K562 (cell line): ENCODE data around the gene CCNL2. TPM values are rescaled to one million over a fixed set of nuclear protein-coding genes. Genes with fewer than 3 reads are reported as not detected.

ENCODE experiments used
- ATF7 ChIP-seq: fragments of 450-650 bp; IDR thresholded peaks from 2 replicates; pipeline ENCODE4 v1.7.1; 2014; ENCODE audit warnings: mild to moderate bottlenecking, moderate library complexity
- BHLHE40 ChIP-seq: IDR thresholded peaks from 2 replicates; pipeline ENCODE4 v1.6.1; 2011; ENCODE audit warnings: low read length, improper control_type of control experiment
- CREM ChIP-seq: IDR thresholded peaks from 2 replicates; pipeline ENCODE4 v1.6.1; 2014; ENCODE audit warnings: antibody characterized with exemption, low read depth
- CTBP1 ChIP-seq: fragments of 450-650 bp; IDR thresholded peaks from 2 replicates; pipeline ENCODE4 v1.6.1; 2016; ENCODE audit warnings: borderline replicate concordance
- EP400 ChIP-seq: fragments of 450-650 bp; IDR thresholded peaks from 2 replicates; pipeline ENCODE4 v1.6.1; 2017; ENCODE audit warnings: antibody characterized with exemption, mild to moderate bottlenecking, moderate library complexity
- GATAD2B ChIP-seq: fragments of 450-650 bp; IDR thresholded peaks from 2 replicates; pipeline ENCODE4 v1.6.1; 2017; ENCODE audit warnings: mild to moderate bottlenecking, borderline replicate concordance
- HIVEP1 ChIP-seq: fragments of 250-450 bp; sonication (Bioruptor Pico); IDR thresholded peaks from 2 replicates; pipeline ENCODE4 v1.4.0; 2020; ENCODE audit warnings: mild to moderate bottlenecking
- HMGXB4 ChIP-seq: sonication (generic); formaldehyde crosslinking; IDR thresholded peaks from 2 replicates; pipeline ENCODE4 v1.8.1; 2023; ENCODE audit warnings: mild to moderate bottlenecking, missing genetic modification reagents
- KLF1 ChIP-seq: fragments of 450-650 bp; IDR thresholded peaks from 2 replicates; pipeline ENCODE4 v1.6.1; 2016; ENCODE audit warnings: missing genetic modification characterization, missing compliant biosample characterization
- NR2C2 ChIP-seq, 2 experiments: fragments of 200-800 bp in 1 of 2; sonication (Bioruptor generic) in 1 of 2; sonication (generic) in 1 of 2; formaldehyde crosslinking in 1 of 2; IDR thresholded peaks; 2 replicates each; pipeline versions ENCODE4 v1.6.1 to v1.8.0; 2016 to 2022; ENCODE audit warnings: mild to moderate bottlenecking in 1 of 2, missing compliant biosample characterization in 1 of 2, missing genetic modification characterization in 1 of 2, missing genetic modification reagents in 1 of 2
- PCBP2 ChIP-seq: fragments of 200-400 bp; formaldehyde crosslinking; IDR thresholded peaks from 2 replicates; pipeline ENCODE4 v1.6.1; 2018; ENCODE audit warnings: low read length, low read depth, mild to moderate bottlenecking, moderate library complexity; ENCODE audit not compliant: poor library complexity, severe bottlenecking
- RBM22 ChIP-seq: fragments of 200-400 bp; formaldehyde crosslinking; IDR thresholded peaks from 2 replicates; pipeline ENCODE4 v1.6.1; 2018; ENCODE audit warnings: low read length, low read depth; ENCODE audit not compliant: poor library complexity, severe bottlenecking
- SIN3B ChIP-seq: fragments of 450-650 bp; IDR thresholded peaks from 2 replicates; pipeline ENCODE4 v1.6.1; 2017; ENCODE audit warnings: low read depth, mild to moderate bottlenecking, moderate library complexity
- TAL1 ChIP-seq: fragments of 450-650 bp; IDR thresholded peaks from 2 replicates; pipeline ENCODE4 v1.6.1; 2016; ENCODE audit warnings: mild to moderate bottlenecking
- TFAM ChIP-seq: fragments of 250-450 bp; sonication (Bioruptor Pico); conservative IDR thresholded peaks from 2 replicates; pipeline ENCODE4 v1.5.0; 2021; ENCODE audit warnings: mild to moderate bottlenecking, moderate library complexity
- YBX1 ChIP-seq: fragments of 450-650 bp; IDR thresholded peaks from 2 replicates; pipeline ENCODE4 v1.7.1; 2016; ENCODE audit warnings: mild to moderate bottlenecking
- ZBED1 ChIP-seq: IDR thresholded peaks from 2 replicates; pipeline ENCODE4 v1.6.1; 2014
- ZNF12 ChIP-seq: sonication (generic); formaldehyde crosslinking; IDR thresholded peaks from 2 replicates; pipeline ENCODE4 v1.4.0; 2020; ENCODE audit warnings: mild to moderate bottlenecking, missing genetic modification reagents
- ZNF124 ChIP-seq: sonication (generic); formaldehyde crosslinking; IDR thresholded peaks from 2 replicates; pipeline ENCODE4 v1.8.1; 2022; ENCODE audit warnings: missing genetic modification reagents
- ZNF263 ChIP-seq: sonication (generic); formaldehyde crosslinking; IDR thresholded peaks from 2 replicates; pipeline ENCODE4 v1.8.0; 2022; ENCODE audit warnings: mild to moderate bottlenecking, missing genetic modification reagents, borderline replicate concordance
- polyA plus RNA-seq, 8 experiments: library from polyadenylated mRNA; depleted of rRNA in 4 of 8; stranded (reverse) in 5 of 8; unstranded in 3 of 8; fragments of >200 nt; fragmentation: Nextera tagmentation in 2 of 8; fragmentation: Illumina TruSeq in 1 of 8; extraction: Ambion mirVana in 2 of 8; extraction: Trizol in 1 of 8; gene quantifications; 2 replicates each; pipeline versions ENCODE4 v1.2.1 to v1.2.3, GENCODE V29; 2011 to 2014; ENCODE audit warnings: inconsistent platforms in 1 of 8, missing spikeins in 1 of 8
- total RNA-seq, 7 experiments: library from RNA; depleted of rRNA in 6 of 7; stranded (reverse); fragments of >200 nt in 6 of 7; fragmentation: Illumina TruSeq in 2 of 7; extraction: Trizol in 2 of 7; gene quantifications; 2 replicates each; pipeline versions ENCODE4 v1.2.1 to v1.2.3, GENCODE V29; 2011 to 2021; ENCODE audit warnings: low replicate concordance in 1 of 7
- TF ChIP-seq, protein P1 (sequence below): fragments of 450-650 bp; IDR thresholded peaks from 2 replicates; pipeline ENCODE4 v1.6.1; 2017; ENCODE audit warnings: antibody characterized with exemption, mild to moderate bottlenecking
- TF ChIP-seq, protein P2 (sequence below): fragments of 250-450 bp; sonication (Bioruptor Pico); IDR thresholded peaks from 2 replicates; pipeline ENCODE4 v1.5.0; 2020; ENCODE audit warnings: mild to moderate bottlenecking

The CCNL2 gene
- total and polyA plus RNA-seq, 9 of the 15 experiments (the other 6 are each of a cell fraction or from before 2014, with no cell fraction given): 2.8 to 287 (median 94.5) TPM

DNA sequence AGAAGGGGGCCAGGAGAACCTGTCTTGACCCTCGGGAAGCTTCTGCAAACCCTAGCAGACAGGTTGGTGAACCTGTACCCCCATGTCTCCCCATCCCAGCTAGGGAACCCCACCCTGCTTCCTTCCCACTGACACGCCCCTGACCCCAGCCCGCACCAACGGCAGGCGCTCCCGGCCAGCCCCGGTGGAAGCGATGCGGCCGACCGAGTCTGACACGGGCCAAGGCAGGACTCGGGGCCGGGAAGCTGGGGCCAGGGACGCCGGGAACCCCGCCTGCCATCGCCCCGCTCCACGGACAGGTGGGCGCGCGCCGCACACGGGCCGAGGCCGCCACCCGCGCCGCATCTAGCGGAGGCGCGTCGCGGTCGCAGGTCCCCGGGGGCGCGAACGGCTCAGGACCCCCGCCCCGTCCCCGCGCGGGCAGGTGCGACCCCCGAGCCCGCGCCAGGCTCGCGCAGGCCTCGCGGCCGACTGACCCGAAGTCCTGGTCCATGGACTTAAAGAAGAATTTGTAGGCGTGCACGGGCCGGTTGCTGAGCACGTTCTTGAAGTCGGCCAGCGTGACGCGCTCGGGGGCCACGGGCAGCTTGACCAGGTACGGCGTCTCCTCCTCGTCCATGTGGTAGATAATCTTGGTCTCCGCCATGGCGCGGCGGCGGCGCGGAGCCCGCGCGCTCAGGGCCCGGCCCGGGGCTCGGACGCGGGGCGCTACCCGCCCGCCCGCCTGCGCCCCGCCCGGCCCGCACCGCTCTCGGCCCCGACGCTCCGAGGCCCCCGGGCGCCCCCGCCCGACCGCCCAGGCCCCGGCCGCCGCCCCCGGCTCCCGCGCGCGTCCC is 50.5 kb downstream of the CCNL2 start (continued):
- TF ChIP-seq, protein P1, sequence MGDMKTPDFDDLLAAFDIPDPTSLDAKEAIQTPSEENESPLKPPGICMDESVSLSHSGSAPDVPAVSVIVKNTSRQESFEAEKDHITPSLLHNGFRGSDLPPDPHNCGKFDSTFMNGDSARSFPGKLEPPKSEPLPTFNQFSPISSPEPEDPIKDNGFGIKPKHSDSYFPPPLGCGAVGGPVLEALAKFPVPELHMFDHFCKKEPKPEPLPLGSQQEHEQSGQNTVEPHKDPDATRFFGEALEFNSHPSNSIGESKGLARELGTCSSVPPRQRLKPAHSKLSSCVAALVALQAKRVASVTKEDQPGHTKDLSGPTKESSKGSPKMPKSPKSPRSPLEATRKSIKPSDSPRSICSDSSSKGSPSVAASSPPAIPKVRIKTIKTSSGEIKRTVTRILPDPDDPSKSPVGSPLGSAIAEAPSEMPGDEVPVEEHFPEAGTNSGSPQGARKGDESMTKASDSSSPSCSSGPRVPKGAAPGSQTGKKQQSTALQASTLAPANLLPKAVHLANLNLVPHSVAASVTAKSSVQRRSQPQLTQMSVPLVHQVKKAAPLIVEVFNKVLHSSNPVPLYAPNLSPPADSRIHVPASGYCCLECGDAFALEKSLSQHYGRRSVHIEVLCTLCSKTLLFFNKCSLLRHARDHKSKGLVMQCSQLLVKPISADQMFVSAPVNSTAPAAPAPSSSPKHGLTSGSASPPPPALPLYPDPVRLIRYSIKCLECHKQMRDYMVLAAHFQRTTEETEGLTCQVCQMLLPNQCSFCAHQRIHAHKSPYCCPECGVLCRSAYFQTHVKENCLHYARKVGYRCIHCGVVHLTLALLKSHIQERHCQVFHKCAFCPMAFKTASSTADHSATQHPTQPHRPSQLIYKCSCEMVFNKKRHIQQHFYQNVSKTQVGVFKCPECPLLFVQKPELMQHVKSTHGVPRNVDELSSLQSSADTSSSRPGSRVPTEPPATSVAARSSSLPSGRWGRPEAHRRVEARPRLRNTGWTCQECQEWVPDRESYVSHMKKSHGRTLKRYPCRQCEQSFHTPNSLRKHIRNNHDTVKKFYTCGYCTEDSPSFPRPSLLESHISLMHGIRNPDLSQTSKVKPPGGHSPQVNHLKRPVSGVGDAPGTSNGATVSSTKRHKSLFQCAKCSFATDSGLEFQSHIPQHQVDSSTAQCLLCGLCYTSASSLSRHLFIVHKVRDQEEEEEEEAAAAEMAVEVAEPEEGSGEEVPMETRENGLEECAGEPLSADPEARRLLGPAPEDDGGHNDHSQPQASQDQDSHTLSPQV: 0 out of 2 replicates have a peak, but pooled peaks have one; percentile 30
- TF ChIP-seq ZBED1: no peak
- no peak for TF ChIP-seq HIVEP1
- no peak for TF ChIP-seq NR2C2 (CRISPR knock-in tag; IDR thresholded peaks at IDR 0.05)
- peak; percentile 25; the same call in 1 of the 2 replicates for TF ChIP-seq NR2C2 (tag; IDR thresholded peaks at IDR 0.05)
- TF ChIP-seq RBM22: no peak
- no peak for TF ChIP-seq ZNF124 (CRISPR knock-in tag)
- peak; percentile 38; the same call in 1 of the 2 replicates for TF ChIP-seq KLF1
- TF ChIP-seq PCBP2: no peak
- TF ChIP-seq CREM: peak; percentile 36; the same call in 1 of the 2 replicates
- TF ChIP-seq BHLHE40: peak; percentile 64; the same call in 1 of the 2 replicates
- peak; percentile 89; the same call in 1 of the 2 replicates for TF ChIP-seq GATAD2B
- no peak; the same call in 1 of the 2 replicates for TF ChIP-seq HMGXB4 (CRISPR knock-in tag)
- TF ChIP-seq ATF7: peak; percentile 24; the same call in 1 of the 2 replicates
- TF ChIP-seq TFAM (CRISPR knock-in tag): no peak
- 0 out of 2 replicates have a peak, but pooled peaks have one; percentile 64 for TF ChIP-seq CTBP1
- 0 out of 2 replicates have a peak, but pooled peaks have one; percentile 55 for TF ChIP-seq ZNF12 (CRISPR knock-in tag)
- TF ChIP-seq TAL1: no peak
- peak; percentile 13; the same call in 1 of the 2 replicates for TF ChIP-seq EP400
- TF ChIP-seq, protein P2, sequence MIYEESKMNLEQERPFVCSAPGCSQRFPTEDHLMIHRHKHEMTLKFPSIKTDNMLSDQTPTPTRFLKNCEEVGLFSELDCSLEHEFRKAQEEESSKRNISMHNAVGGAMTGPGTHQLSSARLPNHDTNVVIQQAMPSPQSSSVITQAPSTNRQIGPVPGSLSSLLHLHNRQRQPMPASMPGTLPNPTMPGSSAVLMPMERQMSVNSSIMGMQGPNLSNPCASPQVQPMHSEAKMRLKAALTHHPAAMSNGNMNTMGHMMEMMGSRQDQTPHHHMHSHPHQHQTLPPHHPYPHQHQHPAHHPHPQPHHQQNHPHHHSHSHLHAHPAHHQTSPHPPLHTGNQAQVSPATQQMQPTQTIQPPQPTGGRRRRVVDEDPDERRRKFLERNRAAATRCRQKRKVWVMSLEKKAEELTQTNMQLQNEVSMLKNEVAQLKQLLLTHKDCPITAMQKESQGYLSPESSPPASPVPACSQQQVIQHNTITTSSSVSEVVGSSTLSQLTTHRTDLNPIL: no peak
- TF ChIP-seq YBX1: no peak
- TF ChIP-seq SIN3B: peak; percentile 49
- no peak for TF ChIP-seq ZNF263
